Stimulated activated CD8-positive, alpha-beta memory T cell treated with anti-CD3 and anti-CD28 coated beads, Interleukin-15, amount 100 ng/mL, for 48 hours (primary cell): ENCODE data around the gene ARMH4.

Experiments used
- DNase-seq, 2 donors: peaks; one replicate each; pipeline ENCODE4 v3.0.0-alpha.2; 2020; ENCODE audit warnings: low read depth in 2 of 2

ARMH4 gene

GRCh38 chr14:58099682-58100081 lies 52.3 kb downstream of the ARMH4 start:
- DNase-seq, result no peak

- no peak for DNase-seq
Observed at GRCh38 chr14:58098507-58098906, 53.5 kb downstream of the ARMH4 start.

- DNase-seq, result no peak
Observed at GRCh38 chr14:58096731-58097130, 55.3 kb downstream of the ARMH4 start.

- DNase-seq, result no peak
Observed at GRCh38 chr14:58091883-58092630, 60.0 kb downstream of the ARMH4 start.

GRCh38 chr14:58089612-58090011 lies 62.4 kb downstream of the ARMH4 start:
- DNase-seq, result no peak

- no peak for DNase-seq
Observed at GRCh38 chr14:58088961-58089360, 63.1 kb downstream of the ARMH4 start.

GRCh38 chr14:58085877-58086276 lies 66.1 kb downstream of the ARMH4 start:
- DNase-seq, result no peak

GRCh38 chr14:58082491-58083098 lies 69.4 kb downstream of the ARMH4 start:
- DNase-seq, result no peak

- DNase-seq, result no peak
Observed at GRCh38 chr14:58082011-58082410, 70.0 kb downstream of the ARMH4 start.

GRCh38 chr14:58078471-58078870 lies 73.5 kb downstream of the ARMH4 start:
- no peak for DNase-seq

- DNase-seq, result no peak
Observed at GRCh38 chr14:58078068-58078467, 73.9 kb downstream of the ARMH4 start.

GRCh38 chr14:58077621-58078020 lies 74.4 kb downstream of the ARMH4 start:
- DNase-seq, result no peak

- no peak for DNase-seq
Observed at GRCh38 chr14:58073516-58073915, 78.5 kb downstream of the ARMH4 start.

GRCh38 chr14:58072288-58073071 lies 79.5 kb downstream of the ARMH4 start:
- no peak for DNase-seq

- DNase-seq, result no peak
Observed at GRCh38 chr14:58071341-58071740, 80.7 kb downstream of the ARMH4 start.

- no peak for DNase-seq
Observed at GRCh38 chr14:58068306-58068705, 83.7 kb downstream of the ARMH4 start.

GRCh38 chr14:58066115-58066514 lies 85.9 kb downstream of the ARMH4 start:
- no peak for DNase-seq

- no peak for DNase-seq
Observed at GRCh38 chr14:58061581-58061980, 90.4 kb downstream of the ARMH4 start.

- no peak for DNase-seq
Observed at GRCh38 chr14:58060898-58061297, 91.1 kb downstream of the ARMH4 start.

GRCh38 chr14:58060077-58060476 lies 91.9 kb downstream of the ARMH4 start:
- no peak for DNase-seq

GRCh38 chr14:58059126-58059525 lies 92.9 kb downstream of the ARMH4 start:
- no peak for DNase-seq

GRCh38 chr14:58055497-58056010 lies 96.5 kb downstream of the ARMH4 start:
- DNase-seq, result no peak

- DNase-seq, result no peak
Observed at GRCh38 chr14:58054100-58054499, 97.9 kb downstream of the ARMH4 start.
